ENCODE data around the gene KIAA0408.
"Not testable (repeated sequence)": the region's sequence is repeated elsewhere in the genome, so short reads cannot be mapped to it uniquely, and the experiment has no call there.

KIAA0408 gene

DNA sequence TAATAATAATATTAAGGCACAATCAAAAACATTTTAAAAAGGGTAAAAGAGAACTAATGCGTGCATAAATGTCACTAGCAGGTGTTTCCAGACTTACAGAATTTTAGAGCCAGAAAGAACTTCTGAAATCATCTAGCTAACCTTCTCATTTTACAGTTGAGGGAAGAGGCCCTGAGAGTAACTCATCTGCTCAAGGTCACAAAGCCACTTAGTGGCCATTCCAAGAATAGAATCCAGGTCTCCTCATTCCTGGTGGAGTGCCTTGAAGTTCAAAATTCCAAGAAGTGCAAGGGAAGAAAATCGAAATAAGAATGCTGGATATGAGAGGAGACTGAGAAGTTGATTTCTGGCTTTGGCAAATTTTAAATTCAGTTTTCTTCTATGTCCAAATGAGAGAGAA, 3.2 kb upstream of the KIAA0408 start:
- no peak for DNase-seq

DNA sequence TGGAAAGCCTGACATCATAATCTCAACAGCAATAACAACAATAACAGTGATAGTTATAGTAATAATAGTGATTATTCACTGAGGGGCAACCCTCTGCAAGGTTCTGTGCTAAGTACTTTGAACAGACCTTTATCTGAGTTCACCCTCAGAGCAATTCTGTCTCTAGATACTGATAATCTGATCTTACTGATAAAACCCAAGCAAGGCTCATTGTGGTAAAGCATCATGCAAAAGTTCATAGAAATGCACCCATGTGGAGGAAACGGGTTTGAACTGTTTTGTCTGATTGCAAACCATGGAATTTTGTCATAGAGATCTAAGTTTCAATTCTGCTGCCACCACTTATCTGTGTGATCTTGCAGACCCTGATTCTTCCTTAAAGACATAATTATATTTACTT, 1.3 kb upstream of the KIAA0408 start:
- no peak for DNase-seq

DNA sequence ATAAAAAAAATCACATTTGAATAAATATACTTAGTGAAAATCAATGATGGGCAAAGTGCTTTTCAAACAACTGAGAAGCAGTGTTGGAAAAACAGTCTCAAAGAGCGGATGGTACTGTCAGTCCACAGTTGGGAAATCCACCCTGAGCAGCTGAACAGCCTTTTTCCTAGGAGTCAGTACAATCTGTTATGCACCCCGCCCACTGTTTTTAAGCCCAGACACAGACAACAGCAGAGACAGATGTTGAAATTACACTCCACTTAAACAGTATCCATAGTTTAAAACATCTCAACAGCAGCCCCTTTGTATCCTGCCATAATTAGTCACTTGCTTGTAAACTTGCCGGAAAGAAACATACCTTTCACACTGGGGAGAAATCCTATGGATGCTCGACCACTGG, 372 bp downstream of the KIAA0408 start:
- DNase-seq: no peak

- DNase-seq: no peak
Observed at GRCh38 chr6:127458222-127458621, 967 bp downstream of the KIAA0408 start.

DNA sequence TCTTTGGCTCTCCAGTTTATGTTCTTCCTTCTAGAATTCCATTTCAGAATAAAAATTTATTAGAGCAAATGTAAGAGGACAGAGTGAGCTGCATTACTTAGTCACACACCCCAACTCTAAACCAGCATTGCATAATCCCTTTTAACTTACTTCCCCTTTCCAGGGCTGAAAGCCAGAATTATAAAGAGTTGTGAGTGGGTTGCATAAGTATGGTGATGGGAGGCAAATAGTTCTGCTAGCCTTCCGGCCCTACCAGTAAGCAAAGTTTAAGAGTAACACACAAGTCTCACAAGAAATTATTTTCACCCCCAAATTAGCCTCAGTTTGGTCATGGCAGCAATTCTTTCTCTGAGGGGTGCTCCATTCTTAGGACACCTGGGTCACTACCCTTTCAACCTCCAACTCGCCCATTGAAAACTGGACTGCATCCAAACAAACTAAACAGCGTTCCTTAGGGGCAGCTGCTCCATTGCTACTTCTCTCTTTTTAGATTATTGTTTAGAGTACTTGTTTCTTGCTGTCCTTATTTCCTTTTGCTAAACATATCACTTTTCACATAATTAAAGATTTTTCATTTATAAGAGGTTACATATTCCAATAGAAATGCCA, 1.6 kb downstream of the KIAA0408 start:
- DNase-seq: no peak

GRCh38 chr6:127456465-127456864, 2.7 kb downstream of the KIAA0408 start:
- no peak for DNase-seq

GRCh38 chr6:127453845-127454619, 5.2 kb downstream of the KIAA0408 start:
- no peak for DNase-seq

- DNase-seq: no peak
Observed at GRCh38 chr6:127452803-127453202, 6.4 kb downstream of the KIAA0408 start.

GRCh38 chr6:127451388-127451787, 7.8 kb downstream of the KIAA0408 start:
- DNase-seq: no peak

DNA sequence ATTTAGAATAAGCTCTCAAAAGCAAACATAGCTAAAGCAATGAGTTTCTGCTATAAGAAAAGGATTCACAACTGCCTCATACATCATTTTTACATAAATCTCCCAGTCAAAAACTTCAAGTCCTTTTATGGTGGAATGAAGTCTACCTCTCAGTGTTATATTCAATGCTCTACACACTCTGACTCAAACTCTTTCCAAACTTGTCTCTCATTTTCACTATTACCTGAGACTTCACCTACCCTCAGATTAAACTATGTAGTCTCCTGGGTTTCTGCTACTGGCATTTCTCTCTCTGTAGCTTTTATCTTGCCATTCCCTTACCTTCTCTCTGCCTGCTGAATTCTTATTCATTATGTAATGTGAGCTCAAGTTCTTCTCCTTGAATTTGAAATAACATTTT, 11.4 kb downstream of the KIAA0408 start:
- no peak for DNase-seq

- DNase-seq: no peak
Observed at GRCh38 chr6:127446356-127446755, 12.8 kb downstream of the KIAA0408 start.

DNA sequence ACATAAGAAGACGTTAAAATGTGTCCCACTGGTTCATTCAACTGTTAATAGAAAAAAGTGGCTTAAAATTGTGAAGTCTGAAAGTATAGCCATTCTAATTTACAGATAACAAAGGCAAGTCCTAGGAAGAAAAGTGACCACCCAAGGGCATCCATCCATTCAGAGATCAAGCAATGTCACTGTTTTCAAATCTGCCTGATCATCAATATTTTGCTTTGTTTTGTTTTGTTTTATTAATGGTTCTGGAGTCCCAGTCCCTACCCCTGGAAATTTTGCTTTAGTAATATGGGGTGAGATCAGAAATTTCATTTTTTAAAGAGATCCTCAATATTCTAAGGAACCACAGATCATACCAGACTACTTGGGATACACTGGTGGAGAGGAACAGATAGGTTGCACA, 17.3 kb downstream of the KIAA0408 start:
- DNase-seq: no peak

GRCh38 chr6:127439718-127440117, 19.5 kb downstream of the KIAA0408 start:
- no peak for DNase-seq

- no peak for DNase-seq
Observed at GRCh38 chr6:127436578-127437110, 22.5 kb downstream of the KIAA0408 start.

- no peak for DNase-seq
Observed at GRCh38 chr6:127435626-127436220, 23.5 kb downstream of the KIAA0408 start.

DNA sequence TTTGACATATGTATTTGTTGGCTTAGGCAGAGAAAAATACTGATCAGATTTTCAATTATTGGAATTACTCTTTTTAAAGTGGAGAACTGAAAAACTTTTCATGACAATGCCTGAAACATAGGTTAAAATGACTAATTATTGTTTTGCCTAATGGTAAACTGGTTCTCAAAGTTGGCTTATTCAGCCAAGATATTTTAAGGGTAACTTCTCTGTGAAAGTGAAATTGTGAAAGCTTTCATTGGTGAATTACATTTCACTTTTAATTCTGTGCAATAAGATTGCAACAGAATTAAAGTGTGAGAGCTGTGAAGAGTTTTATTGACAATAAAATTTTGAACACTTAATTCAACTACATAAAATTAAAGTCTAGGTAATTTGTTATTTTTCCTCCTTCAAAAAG, 24.5 kb downstream of the KIAA0408 start:
- no peak for DNase-seq

- not testable (repeated sequence) for DNase-seq
Observed at GRCh38 chr6:127428562-127428961, 30.6 kb downstream of the KIAA0408 start.

DNA sequence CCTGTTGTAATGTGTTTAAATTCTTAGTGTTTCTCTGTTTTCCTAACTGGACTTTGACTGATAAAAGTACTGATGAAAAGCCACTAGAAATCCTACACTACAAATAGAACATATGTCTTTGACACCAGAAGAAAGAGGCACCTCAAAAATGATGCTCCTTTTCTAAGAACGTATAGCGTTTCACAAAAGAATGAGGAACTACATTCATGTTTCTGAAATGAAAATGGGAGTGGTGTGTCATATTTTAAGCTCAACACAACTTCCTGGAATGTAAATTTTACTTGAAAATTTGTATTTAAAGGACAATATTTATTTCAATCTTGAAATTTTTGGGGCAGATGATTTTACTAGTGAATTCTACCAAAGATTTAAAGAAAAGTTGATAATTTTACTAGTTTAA, 35.3 kb downstream of the KIAA0408 start:
- DNase-seq: no peak

DNA sequence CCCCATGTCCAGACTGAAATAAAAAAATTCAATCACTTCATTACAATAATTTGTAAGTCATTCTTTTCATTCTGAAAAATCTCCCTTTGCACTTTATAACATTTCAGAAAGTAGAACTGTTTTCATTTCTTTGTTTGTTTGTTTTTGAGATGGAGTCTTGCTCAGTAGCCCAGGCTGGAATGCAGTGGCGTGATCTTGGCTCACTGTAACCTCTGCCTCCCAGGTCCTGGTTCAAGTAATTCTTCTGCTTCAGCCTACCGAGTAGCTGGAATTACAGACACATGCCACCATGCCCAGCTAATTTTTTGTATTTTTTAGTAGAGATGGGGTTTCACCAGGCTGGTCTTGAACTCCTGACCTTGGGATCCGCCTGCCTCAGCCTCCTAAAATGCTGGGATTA, 38.0 kb downstream of the KIAA0408 start:
- not testable (repeated sequence) for DNase-seq

DNA sequence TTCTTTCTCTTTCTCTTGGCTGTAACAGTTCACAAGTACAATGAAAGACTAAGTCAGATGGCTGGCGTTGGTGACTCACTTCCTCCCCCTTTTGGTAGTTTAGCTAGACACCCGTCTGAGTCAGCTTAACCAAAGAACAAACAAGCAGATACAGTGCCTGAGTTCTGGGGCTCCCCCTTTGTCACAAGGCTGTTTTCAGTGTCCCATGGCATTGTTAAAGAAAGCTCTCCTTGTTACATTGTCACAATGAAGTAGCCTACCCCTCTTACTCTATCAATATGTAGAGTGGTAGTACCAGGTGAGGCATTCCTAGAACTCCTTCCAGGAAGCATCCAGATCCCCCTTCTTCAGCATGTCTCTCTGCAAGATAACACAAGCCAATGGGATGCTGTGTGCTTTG, 38.6 kb downstream of the KIAA0408 start:
- peak; percentile 67 for DNase-seq

DNA sequence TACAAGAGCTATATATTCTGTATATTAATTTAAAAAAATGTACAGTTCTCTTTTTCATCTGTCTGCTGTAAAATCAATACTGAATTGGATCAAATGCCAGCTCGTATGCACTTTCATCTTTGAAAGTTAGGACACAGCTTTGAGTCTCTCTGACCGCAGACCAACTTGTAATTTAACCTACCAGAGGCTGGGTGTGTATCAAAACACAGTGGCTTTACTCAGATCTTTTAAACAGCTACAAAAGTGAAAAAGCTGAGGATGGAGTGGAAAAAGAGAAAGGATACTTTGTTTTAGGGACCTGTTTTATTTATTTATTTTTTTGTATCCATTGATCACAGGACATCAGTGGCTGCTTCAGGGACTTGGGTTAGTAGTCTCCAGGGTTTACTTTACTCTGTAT, 44.1 kb downstream of the KIAA0408 start:
- no peak for DNase-seq

DNA sequence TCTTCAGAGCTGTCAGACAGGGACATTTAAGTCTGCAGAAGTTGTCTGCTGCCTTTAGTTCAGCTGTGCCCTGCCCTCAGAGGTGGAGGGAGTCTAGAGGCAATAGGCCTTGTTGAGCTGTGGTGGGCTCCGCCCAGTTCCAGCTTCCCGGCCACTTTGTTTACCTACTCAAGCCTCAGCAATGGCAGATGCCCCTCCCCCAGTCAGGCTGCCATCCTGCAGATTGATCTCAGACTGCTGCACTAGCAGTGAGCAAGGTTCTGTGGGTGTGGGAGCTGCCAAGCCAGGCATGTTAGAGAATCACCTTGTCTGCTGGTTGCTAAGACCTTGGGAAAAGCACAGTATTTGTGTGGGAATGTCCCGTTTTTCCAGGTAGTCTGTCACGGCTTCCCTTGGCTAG, 46.1 kb downstream of the KIAA0408 start:
- not testable (repeated sequence) for DNase-seq

- not testable (repeated sequence) for DNase-seq
Observed at GRCh38 chr6:127412016-127412415, 47.2 kb downstream of the KIAA0408 start.
